Psoas muscle (tissue), 8 donors: ENCODE data around the gene ACAA2. TPM values are rescaled to one million over a fixed set of nuclear protein-coding genes. Genes with fewer than 3 reads are reported as not detected.

Experiments
- ATAC-seq, 4 donors: fragments of 200-7000 bp; cut with Tn5 transposase; one replicate each; pipeline ENCODE4 v1.9.1; 2020; ENCODE audit warnings: moderate library complexity in 3 of 4, mild to moderate bottlenecking in 2 of 4
- DNase-seq, 2 donors: peaks; one replicate each; pipeline ENCODE4 v3.0.0-alpha.2; 2020
- H3K27ac ChIP-seq: fragments of 200-600 bp; one replicate; pipeline ENCODE4 v1.8.0; 2022
- H3K27me3 ChIP-seq, 3 donors: fragments of 200-600 bp in 1 of 3; one replicate each; pipeline versions ENCODE4 v1.6.1 to v1.8.0; 2013 to 2022; ENCODE audit warnings: low read length in 2 of 3, mild to moderate bottlenecking in 2 of 3, moderate library complexity in 1 of 3; ENCODE audit not compliant: insufficient read depth in 3 of 3
- H3K36me3 ChIP-seq, 2 donors: fragments of 200-600 bp in 1 of 2; one replicate each; pipeline versions ENCODE4 v1.6.1 to v1.8.0; 2013 to 2022; ENCODE audit warnings: low read depth in 1 of 2, mild to moderate bottlenecking in 1 of 2, moderate library complexity in 1 of 2; ENCODE audit not compliant: insufficient read depth in 1 of 2
- H3K4me1 ChIP-seq: fragments of 200-600 bp; one replicate; pipeline ENCODE4 v1.8.0; 2022
- H3K4me3 ChIP-seq: fragments of 200-600 bp; one replicate; pipeline ENCODE4 v1.8.0; 2022; ENCODE audit warnings: mild to moderate bottlenecking
- H3K9me3 ChIP-seq: fragments of 200-600 bp; one replicate; pipeline ENCODE4 v1.8.0; 2022
- WGBS, 3 donors: extraction: QIAGEN DNeasy Blood & Tissue Kit; methylation state at CpG; one replicate each; pipeline versions ENCODE4 v1.1.6 to v1.1.7; 2013; 5-methylcytosine and 5-hydroxymethylcytosine counted together
- intact Hi-C, 2 donors: fragments of 100-400 bp; cut with DNase I; formaldehyde crosslinking; loops; one replicate each; pipeline versions ENCODE4 v1.11.0 to v1.14.2; 2022
- polyA plus RNA-seq, 3 donors: library from polyadenylated mRNA; stranded (reverse); fragments of 200-250 nt; gene quantifications; one replicate each; pipeline ENCODE4 v1.2.3, GENCODE V29; 2013
- total RNA-seq, 4 donors: library from RNA; stranded (reverse); fragmentation: NEBNext Ultra II Directional in 2 of 4; extraction: Animal tissue kit (Norgen Biotek cat#: 25700) in 2 of 4; gene quantifications; one replicate each; pipeline versions ENCODE4 v1.2.1 to v1.2.4, GENCODE V29; 2021 to 2023
- TF ChIP-seq, protein P1 (sequence below): fragments of 200-600 bp; IDR thresholded peaks from one replicate; pipeline ENCODE4 v1.8.0; 2022; ENCODE audit warnings: antibody characterized with exemption
- donor health status: healthy with polysubstance abuse.
- donor health status: DM: no; HTN: no; CAD: no; lungs with moderate emphysema.
- donor health status: Bipolar disorder and iron deficiency.
- donor health status: healthy.
- donor health status: DM: yes; HTN: yes; CAD: no.
- donor health status: DM: no; HTN: no; CAD: no.
- donor health status: DM: no; HTN: no; CAD: no.
- donor health status: DM: yes; HTN: yes; CAD: no.

ACAA2 gene
- total and polyA plus RNA-seq, 7 donors, result 75.5 to 158 (median 95.4) TPM

DNA sequence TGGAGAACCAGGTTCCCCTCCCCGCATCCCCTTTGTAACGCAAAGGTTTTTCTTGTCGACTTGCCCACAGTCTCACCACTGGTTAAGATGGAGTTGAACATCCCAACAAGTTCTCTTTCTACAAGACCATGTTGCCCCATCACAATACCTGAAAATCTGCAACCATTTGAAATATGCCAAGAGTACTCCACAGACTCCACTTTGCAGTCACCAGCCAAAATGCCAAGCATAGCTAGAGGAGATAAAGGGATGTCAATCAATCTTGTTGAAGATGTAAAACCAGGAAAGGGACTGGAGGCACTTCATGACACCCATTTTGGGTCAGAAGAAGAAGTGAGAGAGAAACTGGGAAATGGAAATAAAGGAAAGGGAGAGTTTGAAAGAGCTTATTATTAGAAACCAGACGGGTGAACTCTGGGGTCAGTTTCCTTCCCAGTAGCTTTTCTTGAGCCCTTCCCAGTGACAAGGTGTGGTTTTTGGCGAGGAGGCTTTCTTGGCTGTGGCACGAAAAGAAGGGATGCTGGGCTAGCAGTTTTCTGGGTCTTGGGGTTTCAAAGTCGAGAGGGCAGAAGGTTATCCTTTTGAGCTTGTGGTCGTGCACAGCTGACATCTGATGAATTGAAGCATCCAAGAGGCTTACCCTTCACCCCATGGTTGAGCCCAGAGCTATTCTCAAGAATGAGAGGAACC, 79.3 kb downstream of the ACAA2 start:
- peaks cover 0 to 4% (median 0%) of the 10 kb centered on the region in 3 donors for H3K27me3 ChIP-seq
- DNase-seq (no peak), ATAC-seq (no peak)
- H3K36me3 ChIP-seq, result no peaks in the 10 kb centered on the region
- WGBS, 3 donors, result 69% methylated on average over 8 of the region's 8 CpGs
- TF ChIP-seq, protein P1, sequence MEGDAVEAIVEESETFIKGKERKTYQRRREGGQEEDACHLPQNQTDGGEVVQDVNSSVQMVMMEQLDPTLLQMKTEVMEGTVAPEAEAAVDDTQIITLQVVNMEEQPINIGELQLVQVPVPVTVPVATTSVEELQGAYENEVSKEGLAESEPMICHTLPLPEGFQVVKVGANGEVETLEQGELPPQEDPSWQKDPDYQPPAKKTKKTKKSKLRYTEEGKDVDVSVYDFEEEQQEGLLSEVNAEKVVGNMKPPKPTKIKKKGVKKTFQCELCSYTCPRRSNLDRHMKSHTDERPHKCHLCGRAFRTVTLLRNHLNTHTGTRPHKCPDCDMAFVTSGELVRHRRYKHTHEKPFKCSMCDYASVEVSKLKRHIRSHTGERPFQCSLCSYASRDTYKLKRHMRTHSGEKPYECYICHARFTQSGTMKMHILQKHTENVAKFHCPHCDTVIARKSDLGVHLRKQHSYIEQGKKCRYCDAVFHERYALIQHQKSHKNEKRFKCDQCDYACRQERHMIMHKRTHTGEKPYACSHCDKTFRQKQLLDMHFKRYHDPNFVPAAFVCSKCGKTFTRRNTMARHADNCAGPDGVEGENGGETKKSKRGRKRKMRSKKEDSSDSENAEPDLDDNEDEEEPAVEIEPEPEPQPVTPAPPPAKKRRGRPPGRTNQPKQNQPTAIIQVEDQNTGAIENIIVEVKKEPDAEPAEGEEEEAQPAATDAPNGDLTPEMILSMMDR, result no peak
- no peak overlapping the region for H3K4me3 ChIP-seq
- intact Hi-C loops, result no loop called here
- no peaks in the 10 kb centered on the region for H3K9me3 ChIP-seq
- no peak overlapping the region for H3K27ac ChIP-seq
- H3K4me1 ChIP-seq, result no peaks in the 10 kb centered on the region

DNA sequence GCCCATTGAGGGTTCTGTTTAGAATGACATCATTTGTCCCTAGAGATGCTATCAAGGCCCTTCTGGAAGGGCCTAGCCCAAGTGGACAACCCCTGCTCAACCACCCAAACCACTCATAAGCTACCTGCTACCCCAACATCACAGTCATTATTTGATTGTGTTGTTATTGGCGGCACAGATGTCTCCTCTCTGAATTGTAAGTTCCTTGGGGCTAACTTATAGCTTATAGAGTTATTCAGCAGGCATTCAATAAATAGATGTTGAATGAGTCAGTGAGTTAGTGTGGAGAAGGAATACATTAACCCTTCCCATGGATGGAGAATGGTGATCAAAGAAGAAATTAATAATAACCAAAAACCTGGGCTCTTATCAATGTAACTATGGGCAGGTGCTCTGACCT, 80.0 kb downstream of the ACAA2 start:
- Histone ChIP-seq H3K27me3 (peaks cover 0 to 4% (median 0%) of the 10 kb centered on the region in 3 donors), H3K4me3 (no peak overlapping the region), H3K36me3 (no peaks in the 10 kb centered on the region), H3K4me1 (no peaks in the 10 kb centered on the region), H3K9me3 (no peaks in the 10 kb centered on the region), H3K27ac (no peak overlapping the region)
- TF ChIP-seq, protein P1, result no peak
- ATAC-seq, result no peak
- intact Hi-C loops, result no loop called here
- no peak for DNase-seq
- 97 to 100% (median 97%) methylated on average over 1 of the region's 1 CpG for WGBS, 3 donors
